Choroid plexus epithelial cell (primary cell): Measurements from ENCODE around the gene RBM17.
"Not testable (repeated sequence)": the region's sequence is repeated elsewhere in the genome, so short reads cannot be mapped to it uniquely, and the experiment has no call there.

Experiments used
- DNase-seq: peaks from one replicate; pipeline ENCODE4 v3.0.0-alpha.2; 2010; ENCODE audit warnings: low read depth
- H3K4me3 ChIP-seq: 2 replicates; pipeline ENCODE4 v1.5.1; 2011; ENCODE audit warnings: low read depth, mild to moderate bottlenecking, control low read depth, low read length, moderate library complexity
- TF ChIP-seq, protein P1 (sequence below): conservative IDR thresholded peaks from 2 replicates; pipeline ENCODE4 v1.5.1; 2011; ENCODE audit warnings: low read depth, mild to moderate bottlenecking, control low read depth, inconsistent platforms, low read length, moderate library complexity

The RBM17 gene

DNA sequence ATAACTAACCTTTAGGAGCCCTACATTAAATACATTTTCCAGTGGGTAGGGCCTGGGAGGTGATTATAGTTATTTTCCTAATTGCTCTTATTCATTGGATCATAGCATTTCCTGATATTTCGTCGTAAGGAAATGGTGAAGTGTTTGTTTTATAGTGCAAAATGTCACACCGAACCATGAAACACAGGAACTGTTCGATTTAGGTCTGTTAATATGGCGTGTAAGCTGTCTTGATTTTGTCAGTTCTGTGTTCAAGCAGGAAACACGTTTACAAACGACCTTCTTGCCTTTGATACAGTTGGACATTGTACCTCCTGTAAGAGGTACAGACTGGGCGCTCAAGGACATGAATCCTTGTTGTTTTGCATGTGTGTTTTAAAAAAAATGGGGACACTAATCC, 14.8 kb downstream of the RBM17 start:
- DNase-seq: no peak
- TF ChIP-seq, protein P1, sequence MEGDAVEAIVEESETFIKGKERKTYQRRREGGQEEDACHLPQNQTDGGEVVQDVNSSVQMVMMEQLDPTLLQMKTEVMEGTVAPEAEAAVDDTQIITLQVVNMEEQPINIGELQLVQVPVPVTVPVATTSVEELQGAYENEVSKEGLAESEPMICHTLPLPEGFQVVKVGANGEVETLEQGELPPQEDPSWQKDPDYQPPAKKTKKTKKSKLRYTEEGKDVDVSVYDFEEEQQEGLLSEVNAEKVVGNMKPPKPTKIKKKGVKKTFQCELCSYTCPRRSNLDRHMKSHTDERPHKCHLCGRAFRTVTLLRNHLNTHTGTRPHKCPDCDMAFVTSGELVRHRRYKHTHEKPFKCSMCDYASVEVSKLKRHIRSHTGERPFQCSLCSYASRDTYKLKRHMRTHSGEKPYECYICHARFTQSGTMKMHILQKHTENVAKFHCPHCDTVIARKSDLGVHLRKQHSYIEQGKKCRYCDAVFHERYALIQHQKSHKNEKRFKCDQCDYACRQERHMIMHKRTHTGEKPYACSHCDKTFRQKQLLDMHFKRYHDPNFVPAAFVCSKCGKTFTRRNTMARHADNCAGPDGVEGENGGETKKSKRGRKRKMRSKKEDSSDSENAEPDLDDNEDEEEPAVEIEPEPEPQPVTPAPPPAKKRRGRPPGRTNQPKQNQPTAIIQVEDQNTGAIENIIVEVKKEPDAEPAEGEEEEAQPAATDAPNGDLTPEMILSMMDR: no peak
- no peak overlapping the region for H3K4me3 ChIP-seq

- H3K4me3 ChIP-seq, DNase-seq: not testable (repeated sequence)
These were observed 18.8 kb downstream of the RBM17 start for GRCh38 chr10:6107616-6108015.

DNA sequence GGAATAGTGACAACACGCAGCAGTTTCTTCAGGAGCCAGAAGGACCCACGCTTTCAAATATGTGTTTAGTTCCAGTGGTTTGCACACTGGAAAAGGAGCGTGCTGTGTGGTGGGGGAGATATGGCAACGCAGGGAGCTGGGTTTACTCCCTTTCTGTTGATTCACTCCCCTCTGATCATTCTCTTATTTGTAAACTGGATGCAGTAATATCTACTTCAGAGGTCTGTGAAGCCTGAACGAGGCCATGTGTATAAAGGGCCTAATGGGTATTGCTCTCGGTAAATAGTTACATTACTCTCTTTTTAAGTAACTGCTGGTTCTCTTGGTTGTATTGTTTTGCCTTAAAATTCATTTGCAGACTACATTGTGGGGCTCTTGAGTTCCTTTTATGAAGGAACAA, 19.2 kb downstream of the RBM17 start:
- H3K4me3 ChIP-seq: no peak overlapping the region
- TF ChIP-seq, protein P1: no peak
- no peak for DNase-seq

DNA sequence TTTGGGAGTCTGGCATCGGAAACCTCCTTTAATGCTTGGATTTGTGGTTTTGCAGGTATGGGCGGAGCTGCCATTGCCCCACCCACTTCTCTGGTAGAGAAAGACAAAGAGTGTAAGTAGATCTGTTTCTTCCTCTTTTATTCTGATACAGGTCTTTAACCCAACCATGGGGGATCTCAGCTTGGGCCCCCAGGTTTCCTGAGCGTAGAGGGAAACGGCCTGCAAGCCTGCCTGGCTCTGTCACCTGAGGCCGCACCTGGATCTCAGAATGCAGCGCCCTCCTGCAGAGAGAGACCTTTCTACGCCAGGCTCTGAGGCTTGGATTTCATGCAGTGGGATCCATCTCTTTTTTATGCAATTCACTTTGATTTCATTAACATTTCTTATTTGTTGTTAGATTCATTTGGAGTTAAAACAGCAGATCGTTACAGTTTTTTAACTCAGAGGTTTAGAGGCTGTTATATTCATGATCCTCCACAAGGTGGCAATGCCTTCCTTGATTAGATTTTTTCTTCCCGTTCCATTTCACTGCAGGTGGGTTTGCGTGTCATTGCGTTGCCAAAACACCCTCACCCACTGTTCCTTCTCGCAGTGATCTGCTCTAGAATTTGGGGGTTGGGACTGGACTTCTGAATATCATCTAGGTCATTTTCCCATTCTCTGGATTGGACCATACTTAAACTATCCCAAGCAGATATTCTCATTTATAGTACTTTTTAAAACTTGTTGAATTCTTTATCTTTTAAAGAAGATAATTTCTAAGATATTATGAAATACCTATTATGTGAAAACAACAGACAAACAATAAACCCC, 20.0 kb downstream of the RBM17 start:
- DNase-seq: peak; percentile 65
- TF ChIP-seq, protein P1: peak; percentile 69
- no peak overlapping the region for H3K4me3 ChIP-seq

- TF ChIP-seq, protein P1: no peak
- no peak for DNase-seq
- H3K4me3 ChIP-seq: no peak overlapping the region
These were observed 20.6 kb downstream of the RBM17 start for GRCh38 chr10:6109444-6109775.

DNA sequence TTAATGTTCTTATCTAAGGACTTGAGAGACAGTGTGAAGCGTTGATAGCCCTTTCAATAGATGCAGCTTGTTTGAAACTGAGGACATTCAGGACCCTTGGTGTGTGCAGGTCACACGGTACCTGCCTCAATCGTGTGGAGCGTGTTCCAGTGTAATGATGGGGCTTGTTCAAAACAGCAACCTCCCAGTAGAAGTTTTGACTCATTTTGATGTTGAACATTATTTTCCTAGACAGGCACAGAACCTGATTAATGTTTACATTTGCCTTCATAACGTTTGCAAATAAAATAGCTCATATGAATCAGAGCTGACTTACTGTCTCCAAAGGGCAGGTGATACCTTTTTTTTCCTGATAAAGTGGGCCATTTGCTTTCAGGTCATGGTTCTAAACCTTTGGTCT, 21.3 kb downstream of the RBM17 start:
- no peak overlapping the region for H3K4me3 ChIP-seq
- TF ChIP-seq, protein P1: no peak
- DNase-seq: no peak

GRCh38 chr10:6112893-6113292, 24.1 kb downstream of the RBM17 start:
- H3K4me3 ChIP-seq: no peak overlapping the region
- DNase-seq: no peak
- TF ChIP-seq, protein P1: no peak
